NOMO-1 (cell line): ENCODE data around the gene LMTK2.
A peak's percentile ranks its signal among the peaks of the same experiment; 100 is the strongest.
"Not testable (repeated sequence)": the region's sequence is repeated elsewhere in the genome, so short reads cannot be mapped to it uniquely, and the experiment has no call there.

ENCODE experiments used
- DNase-seq, 2 experiments: peaks; one replicate each; lab custom pipeline; 2025; ENCODE audit not compliant: unreplicated experiment in 2 of 2; lab: John Stamatoyannopoulos, UW

LMTK2 gene

DNA sequence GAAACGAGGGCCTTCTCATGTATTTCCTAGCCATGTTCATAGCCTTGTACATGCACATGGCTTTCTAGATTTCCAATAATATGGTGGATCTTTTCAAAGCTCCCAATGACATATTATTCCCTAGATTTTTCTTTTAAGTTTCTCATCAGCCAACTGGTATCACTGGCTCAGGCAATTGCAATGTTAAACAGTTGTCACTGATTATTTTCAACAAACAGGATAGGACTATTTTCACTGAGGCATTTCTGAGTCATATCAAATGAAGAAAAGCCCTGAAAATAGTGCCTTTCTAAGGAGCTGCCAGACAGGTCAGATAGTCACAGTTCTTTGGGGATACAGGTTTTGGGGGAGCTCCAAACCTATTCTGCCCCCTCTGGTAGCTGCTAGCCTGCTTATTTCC, 4.5 kb upstream of the LMTK2 start:
- no peak for DNase-seq

DNA sequence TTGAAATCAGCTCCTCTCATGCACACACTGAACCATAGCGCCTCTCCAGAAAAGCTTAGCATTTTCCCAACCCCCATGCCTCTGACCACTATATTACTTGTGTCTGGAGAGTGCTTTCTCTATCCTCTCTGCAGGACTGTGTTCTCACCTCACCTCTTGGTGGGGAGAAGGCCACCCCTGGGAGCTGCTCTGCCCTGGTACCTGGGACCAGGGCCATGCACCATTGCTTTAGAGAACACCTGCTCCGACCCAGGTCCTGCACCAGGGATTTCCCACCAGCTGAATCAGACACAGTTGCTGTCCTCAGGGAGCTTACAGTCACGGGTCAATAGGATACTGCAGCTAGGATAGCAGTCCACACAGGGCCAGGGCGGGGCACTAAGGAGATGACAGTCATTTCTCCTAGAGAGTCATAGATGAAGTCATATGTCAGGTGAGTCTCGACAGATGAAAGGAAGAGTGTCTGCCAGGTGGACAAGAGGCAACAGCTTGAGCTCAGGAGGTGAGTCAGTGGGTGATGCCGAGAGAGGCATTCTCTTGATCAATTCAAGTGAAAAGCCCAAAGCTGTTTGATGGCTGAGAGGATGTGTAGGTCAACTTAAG, 619 bp upstream of the LMTK2 start:
- no peak for DNase-seq

DNA sequence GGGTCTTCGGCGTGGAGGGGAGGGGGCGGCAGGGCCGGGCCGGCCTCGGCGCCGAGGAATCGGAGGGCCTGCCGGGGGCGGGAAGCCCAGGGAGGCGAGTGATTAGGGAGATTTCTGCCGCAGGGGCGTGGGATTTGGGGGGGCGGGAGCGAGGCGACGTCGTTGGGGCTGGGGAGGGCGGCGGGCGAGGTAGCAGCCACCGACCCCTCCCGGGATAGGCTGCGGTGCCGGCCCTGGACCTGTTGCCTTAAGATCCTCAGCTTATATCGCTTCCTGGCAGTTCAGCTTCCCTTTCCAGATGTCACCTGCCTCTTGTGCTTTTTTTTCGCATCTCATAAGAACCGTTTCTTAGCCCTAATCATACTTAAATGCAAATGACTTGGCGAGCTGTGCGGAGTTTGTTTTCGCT, 655 bp downstream of the LMTK2 start:
- peak in 1 of 2 experiments; percentile 22 for DNase-seq

DNA sequence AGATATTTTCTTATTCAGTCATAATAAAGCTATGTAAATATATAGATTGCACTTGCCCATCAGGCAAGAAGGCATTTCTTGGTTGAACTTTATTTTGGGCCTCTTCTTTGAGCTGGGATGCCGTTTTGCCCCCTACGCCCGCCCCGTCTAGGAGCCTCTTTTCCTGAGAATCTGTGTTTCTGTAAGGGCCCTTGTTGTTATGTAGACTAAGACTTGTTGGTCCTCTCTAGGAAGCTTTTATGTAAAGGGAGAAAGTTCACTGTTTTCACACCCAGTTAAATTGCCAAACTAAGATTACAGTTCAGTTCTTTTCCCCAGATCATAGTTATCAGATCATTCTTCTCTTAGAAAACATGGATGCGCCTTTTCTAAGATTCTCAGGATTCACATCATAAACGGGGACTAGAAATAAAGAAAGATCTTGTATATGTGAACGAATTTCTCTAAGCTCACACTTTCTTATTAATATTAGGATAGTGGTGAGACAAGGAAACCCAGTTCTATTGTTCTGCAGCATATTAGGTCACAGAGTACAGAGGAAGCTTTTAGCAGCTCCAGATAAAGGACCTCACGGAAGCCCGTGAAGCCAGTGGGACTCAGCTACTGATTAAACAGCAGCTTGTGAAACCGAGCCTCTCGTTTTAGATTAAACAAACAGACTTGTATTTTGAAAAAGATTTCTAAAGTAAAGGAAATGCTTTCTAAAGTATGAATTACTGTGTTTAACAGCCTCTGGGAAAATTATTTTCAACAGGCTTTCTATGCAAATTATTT, 3.8 kb downstream of the LMTK2 start:
- DNase-seq = no peak

DNA sequence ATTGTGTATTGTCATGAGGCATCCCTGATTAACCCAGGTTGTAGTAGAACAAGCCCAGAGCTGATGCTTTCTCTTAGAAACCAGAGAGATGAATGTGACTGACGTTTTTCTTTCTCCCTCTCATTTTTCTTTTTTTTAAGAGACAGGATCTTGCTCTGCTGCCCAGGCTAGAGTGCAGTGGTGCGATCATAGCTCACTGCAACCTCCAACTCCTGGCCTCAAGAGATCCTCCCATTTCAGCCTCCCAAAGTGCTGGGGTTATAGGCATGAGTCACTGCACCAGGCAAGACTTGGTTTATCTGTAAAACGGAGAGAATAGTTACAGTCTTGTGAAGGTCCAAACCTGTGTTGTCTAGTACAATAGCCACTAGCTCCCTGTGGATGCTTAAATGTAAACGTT, 5.4 kb downstream of the LMTK2 start:
- no peak for DNase-seq

DNA sequence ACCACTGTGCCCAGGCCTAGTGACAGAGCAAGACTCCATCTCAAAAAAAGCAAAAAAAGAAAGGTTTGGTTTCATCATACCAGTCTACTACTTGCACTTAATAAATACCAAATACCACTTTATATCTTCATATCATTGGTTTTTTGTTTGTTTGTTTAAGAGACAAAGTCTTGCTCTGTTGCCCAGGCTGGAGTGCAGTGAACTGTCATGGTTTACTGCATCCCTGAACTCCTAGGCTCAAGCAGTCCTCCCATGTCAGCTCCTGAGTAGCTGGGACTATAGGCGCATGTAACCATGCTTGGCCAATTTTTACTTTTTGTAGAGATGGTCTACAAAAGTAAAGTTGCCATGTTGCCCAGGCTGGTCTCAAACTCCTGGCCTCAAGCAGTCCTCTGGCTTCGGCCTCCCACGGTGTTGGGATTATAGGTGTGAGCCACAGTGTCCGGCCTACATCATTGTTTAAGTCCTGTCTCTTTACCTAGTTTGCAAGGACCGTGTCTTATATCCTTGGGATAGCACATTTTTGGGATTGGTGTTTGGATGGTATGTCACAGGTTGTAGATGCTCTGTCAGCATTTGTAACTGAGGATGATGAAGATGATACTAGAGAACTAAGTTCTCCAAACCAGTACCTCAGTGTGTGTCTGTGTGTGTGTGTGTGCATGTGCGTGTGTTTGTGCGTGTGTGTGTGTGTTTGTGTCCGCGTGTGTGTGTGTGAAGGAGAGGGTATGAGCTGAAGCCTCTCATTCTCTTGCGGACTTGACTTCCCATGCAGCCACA, 9.3 kb downstream of the LMTK2 start:
- DNase-seq = no peak

DNA sequence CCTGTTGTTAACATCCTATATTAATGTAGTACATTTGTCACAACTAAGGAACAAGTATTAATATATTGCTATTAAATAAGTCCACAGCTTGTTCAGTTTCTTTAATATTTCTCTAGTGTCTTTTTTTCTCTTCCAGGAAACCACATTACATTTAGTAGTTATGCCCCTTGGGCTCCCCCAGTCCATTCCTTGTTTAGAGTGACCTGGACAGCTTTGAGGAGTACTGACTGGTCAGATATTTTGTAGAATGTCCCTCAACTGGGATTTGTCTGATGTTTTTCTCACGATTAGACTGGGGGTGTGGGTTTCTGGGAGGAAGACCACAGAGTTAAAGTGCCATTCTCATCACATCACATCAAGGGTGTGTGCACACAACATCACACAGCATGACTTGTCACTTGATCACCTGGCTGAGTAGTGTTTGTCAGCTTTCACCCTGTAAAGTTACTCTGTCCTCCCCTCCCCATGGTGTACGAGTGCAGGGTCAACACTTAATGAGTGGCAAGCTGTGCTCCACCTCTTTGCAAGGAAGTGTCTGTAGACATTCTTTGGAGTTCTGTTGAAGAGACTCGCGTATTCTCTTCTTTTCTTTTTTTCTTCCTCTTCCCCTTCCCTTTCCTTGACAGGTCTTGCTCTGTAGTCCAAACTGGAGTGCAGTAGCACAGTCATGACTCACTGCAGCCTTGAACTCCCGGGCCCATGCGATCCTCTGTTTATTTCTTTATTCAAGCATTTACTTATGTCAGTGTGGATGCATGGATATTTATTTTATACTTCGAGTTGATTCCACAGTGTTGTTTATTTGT, 10.2 kb downstream of the LMTK2 start:
- DNase-seq = no peak

DNA sequence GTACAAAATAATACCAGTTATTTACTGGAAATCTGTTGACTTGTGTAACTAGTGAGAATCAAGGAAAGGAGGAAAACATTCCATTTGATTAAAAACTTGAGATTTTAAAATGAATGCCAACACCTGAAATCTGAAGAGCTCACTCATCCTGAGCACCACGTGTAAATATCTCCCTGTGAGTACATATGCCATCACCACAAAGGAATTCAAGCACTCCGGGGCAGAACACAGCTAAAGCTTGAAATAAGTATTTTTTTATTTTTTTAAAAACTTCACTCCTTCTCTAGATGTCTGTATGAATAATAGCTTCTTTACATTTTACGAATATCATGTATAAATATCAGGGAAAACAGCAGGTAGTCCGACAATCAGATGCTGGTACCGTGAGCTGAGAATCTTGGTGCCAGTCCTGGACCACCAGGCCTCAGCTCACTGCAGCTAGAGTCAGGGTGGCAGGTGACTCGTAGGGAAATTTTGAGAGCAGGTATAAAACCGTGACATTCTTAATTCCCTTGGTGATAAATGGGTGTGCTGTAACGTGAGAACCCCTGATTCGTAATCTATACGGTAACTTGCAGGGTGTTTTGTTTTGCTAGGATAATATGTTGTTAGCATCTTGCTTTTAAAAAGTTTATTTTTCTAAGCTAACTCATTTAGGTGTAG, 12.7 kb downstream of the LMTK2 start:
- DNase-seq = no peak

DNA sequence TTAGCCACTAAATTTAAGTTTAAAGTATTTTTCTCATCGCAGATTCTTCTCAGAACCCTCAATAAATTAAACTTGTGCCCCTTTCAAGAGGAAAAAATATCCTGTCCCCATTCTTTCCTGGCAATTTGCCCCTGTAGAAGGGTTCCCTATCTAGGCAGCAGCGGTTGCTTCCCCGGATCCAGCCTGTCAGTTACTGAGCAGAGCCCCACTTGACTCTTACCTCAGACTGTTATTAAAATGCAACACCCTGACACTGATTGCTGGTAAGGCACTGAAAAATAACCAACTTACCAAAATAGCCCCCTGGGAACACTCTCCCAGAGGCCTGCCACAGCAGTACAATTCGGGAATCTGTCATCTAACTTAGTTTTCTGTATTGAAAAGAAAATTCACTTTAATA, 13.9 kb downstream of the LMTK2 start:
- no peak for DNase-seq

DNA sequence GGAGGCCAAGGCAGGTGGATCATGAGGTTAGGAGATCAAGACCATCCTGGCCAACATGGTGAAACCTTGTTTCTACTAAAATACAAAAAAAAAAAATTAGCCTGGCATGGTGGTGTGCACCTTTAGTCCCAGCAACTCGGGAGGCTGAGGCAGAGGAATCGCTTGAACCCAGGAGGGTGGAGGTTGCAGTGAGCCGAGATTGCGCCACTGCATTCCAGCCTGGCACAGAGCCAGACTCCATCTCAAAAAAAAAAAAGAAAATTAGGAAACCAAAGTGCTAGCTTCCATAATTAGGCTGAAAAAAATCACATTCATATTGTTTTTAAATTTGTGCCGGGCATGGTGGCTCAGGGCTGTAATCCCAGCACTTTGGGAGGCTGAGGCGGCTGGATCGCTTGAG, 14.7 kb downstream of the LMTK2 start:
- DNase-seq = not testable (repeated sequence)

DNA sequence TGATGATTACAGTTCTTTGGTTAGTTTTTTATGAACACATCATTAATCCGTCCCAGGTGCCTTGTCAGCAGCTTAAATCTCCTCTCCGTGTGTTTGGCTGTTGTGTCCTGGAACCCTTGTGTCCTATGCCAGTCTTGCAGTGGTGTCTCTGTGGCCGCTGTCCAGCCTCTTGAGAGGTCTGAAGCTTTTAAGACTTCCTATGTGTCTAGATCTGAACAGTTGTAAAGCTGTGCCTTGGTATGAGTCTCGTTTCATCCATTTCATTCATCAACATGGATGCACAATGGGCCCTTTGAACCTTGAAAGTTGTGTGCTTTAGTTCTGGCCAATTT, 16.7 kb downstream of the LMTK2 start:
- DNase-seq = no peak

DNA sequence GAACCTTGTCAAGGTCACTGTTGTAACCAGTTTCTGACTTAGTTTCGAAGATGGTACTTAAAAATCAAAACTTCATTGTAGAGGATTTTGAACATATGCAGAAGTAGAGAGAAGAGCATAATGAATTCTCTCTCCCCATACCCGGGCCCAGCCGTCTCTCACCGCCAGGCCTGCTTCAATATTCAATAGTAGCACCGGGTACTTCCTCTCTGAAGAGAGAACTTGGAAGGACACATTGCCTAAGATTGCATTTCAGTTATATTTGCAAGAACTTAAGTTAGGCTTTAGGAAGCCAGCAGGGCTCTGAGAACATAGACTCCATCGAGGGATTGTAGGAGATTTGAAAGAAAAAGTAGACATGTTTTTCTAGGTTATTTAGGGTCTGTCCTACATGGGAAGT, 19.1 kb downstream of the LMTK2 start:
- peak; percentile 83 to 94 for DNase-seq

DNA sequence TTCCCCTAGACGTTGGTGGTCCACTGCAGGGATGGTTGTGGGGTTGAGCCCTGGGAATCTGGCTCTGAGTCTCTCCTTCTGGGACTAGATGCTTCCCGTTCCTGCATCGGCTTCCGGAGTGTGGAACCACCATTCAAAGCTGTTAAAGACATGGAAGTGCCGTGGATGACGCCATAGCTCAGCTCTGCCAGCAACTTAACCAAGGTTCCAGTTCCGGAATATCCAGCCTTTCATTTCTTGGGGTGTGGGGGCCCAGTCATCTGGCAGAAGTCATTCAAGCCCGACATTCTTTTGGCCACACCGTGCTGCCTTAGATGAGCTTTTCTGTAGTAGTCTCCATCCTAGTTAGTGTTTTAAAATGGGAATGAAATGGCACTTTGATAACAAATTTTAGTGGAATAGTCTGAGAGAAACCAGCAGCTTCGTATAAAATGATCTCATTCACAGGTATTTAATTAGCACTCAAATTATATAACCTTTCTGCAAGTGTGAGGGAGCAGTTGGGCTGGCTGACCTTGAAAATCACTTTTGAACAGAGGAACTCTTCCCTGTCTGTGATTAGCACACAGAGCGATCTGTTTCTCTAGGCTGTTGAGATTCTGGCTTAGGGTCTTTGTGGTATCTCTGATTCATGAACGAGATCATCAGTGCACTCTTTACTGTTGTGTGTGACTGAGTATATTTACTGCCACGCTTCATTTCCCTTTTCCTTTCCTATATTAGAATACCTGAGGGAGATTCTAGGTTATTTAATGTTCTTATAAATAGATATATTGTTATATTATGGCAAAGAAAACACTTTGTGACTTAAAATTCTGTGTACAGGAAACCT, 19.9 kb downstream of the LMTK2 start:
- DNase-seq = no peak

DNA sequence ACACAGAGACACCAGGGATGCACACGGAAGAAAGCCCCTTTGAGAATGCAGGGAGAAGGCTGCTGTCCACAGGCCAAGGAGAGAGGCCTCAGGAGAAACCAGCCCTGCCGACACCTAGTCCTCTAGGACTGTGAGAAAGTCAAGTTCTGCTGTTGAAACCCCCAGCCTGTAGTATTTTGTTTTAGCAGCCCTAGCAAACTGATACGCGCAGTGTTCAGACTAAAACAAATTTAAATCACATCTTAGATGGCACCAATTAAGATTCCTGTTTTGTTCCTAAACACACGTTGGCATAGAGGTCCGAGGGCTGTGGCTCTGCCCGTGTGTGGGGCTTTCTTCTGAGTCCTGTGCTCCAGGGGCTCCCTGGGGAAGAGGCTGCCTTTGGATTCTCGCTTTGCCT, 21.7 kb downstream of the LMTK2 start:
- no peak for DNase-seq

DNA sequence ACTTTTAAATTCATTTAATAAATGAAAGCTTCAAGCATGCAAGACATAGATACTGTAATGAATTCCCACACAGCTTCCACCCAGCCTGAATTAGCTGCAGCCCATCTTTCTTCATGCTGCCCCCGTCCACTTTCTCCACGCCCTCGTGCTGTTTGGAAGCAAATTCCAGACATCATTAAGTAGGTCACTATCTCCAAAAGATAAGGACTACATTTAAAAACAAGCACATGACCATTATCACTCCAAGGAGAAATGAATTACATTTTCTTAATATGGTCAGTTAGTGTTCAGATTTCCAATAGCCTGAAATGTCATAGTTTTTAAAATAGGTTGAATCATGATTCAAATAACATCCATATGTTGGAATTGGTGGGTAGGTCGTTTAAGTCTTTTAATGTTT, 24.3 kb downstream of the LMTK2 start:
- DNase-seq = no peak

DNA sequence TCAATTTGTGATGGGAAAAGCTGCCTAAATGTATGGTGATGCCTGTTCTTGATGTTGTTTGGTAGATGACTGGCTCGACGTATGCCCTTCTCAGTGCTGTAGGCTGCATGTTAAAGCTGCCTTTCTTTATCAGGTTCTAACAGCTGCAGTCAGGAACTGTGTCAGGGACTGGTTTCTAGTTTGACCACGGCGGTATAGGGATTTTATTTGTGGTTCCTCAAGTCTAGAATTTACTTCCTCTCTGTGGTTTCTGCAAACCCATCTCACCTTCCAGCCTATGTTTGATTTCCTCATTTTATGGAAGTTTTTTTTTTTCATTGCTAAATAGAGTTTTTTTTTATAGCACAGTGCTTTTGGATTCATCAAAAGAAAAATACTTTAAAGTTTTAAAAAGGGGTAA, 26.5 kb downstream of the LMTK2 start:
- peak; percentile 90 to 99 for DNase-seq

DNA sequence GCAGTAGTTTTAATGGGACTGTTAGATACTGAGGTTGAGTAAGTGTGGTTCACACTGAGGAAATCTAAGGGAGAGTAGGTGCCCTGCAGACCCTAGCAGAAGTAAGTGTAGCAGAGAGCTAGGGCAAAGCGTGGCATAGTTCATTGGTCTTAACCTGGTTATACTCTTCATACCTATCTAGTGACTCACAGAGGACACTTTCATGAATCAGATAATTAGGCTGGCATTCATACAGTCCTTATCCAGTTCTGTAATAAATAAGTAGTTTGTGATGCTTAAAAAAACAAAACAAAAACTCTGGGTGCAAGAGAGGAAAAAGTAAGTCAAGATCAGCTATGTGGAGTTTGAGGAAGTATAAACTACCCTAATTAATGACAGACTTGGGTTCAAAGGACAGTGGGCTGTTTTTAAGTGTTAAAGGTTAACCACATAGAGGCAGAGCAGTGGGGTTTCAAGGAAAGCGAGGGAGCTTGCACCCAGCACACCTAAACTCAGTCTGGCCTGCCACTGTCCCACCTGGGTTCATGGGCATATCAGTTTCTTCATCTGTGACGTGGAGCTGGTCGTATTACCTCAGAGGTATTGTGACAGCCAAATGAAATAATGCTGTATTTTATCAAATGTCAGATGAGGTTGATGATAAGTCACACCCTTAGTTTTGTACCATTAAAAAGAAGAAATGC, 27.1 kb downstream of the LMTK2 start:
- peak; percentile 64 to 93 for DNase-seq

DNA sequence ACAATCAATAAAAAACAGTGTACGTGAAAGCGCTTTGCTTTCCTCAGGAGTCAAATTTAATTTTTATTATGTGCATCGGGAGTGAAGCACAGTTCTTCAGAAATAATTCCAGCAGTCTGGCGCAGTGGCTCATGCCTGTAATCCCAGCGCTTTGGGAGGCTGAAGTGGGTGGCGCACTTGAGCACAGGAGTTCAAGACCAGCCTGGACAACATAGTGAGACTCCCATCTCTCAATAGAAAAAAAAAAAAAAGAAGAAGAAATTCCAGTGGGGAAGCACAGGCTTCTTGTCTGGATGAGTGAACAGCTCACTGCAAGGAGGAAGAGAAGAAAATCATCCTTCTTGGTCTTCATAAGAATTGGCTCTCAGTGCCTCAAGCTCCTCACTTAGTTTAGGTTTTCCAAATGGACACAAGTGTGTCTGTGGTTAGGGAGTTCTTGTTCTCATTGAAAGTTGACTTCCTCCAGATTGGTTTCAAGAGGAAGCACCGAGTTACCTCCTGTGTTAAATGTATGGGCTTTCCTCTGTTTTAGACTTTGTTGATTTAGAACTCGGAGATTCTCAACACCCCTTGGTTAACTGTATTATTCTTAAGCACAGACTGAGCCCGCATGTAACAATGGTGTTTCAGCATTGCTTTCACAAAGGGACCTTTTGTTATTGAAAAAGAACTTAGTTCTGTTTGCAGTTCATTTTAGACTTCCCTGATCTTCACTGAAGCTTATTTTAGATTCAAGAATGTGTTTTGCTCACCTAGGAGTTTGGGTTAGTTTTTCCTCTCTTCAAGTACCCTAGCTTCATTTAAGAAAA, 28.0 kb downstream of the LMTK2 start:
- peak in 1 of 2 experiments; percentile 19 for DNase-seq
